GM18508 (cell line): Measurements from ENCODE around the gene P3H4.

Experiments used
- ATAC-seq: cut with Tn5 transposase; IDR thresholded peaks from one replicate; pipeline ENCODE4 v1.9.1; 2021; ENCODE audit warnings: moderate number of reproducible peaks; ENCODE audit not compliant: insufficient read depth, unreplicated experiment

The P3H4 gene

DNA sequence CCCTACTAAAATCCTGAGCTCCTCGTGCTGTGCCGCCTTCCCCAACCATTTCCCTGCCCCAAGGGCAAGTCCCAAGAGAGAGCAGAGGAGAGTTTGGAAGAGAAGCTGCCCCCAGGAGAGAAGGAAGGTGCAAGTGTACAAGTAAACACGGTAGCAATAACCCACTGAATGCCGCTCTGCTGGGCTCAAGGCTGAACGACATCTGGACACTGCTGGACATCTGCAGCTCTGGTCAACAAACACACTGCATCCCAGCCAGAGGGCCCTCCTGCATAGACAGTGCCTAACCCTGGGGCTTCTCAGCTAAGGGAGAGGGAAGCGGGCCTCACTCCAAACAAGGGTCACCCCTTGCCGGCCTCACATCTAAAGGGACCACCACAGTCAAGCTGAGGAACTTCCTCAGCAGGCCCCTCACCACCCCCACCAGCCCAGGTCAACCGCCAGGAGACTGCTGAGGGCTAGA, 38.0 kb downstream of the P3H4 start:
- no peak for ATAC-seq

- no peak for ATAC-seq
Measured at GRCh38 chr17:41773190-41773588, 38.6 kb downstream of the P3H4 start.

- ATAC-seq: no peak
Measured at GRCh38 chr17:41772586-41773189, 39.1 kb downstream of the P3H4 start.

- no peak for ATAC-seq
Measured at GRCh38 chr17:41772218-41772585, 39.5 kb downstream of the P3H4 start.

- no peak for ATAC-seq
Measured at GRCh38 chr17:41771389-41772206, 40.2 kb downstream of the P3H4 start.

- ATAC-seq: no peak
Measured at GRCh38 chr17:41769985-41770384, 41.8 kb downstream of the P3H4 start.

- no peak for ATAC-seq
Measured at GRCh38 chr17:41769346-41769862, 42.3 kb downstream of the P3H4 start.

- ATAC-seq: no peak
Measured at GRCh38 chr17:41768682-41769288, 43.0 kb downstream of the P3H4 start.

DNA sequence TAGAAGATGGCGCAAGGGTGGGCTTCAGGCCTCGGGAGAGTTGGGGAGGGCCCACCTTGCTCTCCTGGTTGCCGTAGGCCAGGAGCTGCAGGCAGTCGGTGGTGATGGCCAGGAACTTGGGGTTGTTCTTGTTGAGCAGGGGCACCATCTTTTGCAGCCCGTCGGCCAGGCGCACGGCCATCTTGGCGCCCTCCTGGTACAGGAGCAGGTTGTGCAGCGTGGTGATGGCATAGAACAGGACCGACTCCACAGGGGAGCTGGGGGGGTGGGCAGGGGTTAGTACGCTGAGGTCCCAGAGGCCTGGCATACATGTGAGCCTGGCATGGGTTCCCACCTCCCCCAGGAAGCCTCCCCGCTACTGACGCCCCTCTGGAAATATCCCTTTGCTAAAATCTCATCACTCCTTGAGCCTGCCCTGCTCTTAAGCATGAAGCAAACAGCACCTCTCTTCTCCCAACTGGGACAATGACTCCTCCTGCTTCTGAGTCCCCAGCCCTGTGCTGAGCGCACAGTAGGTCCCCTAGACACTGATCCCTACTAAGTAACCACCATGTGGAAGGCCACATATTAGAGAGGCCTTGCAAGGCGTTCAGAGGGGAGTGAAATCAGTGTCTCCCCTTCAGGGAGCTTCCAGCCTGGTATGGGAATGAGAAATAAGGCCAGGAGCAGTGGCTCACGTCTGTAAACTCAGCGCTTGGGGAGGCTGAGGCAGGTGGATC, 44.3 kb downstream of the P3H4 start:
- no peak for ATAC-seq

- no peak for ATAC-seq
Measured at GRCh38 chr17:41766135-41766534, 45.6 kb downstream of the P3H4 start.

DNA sequence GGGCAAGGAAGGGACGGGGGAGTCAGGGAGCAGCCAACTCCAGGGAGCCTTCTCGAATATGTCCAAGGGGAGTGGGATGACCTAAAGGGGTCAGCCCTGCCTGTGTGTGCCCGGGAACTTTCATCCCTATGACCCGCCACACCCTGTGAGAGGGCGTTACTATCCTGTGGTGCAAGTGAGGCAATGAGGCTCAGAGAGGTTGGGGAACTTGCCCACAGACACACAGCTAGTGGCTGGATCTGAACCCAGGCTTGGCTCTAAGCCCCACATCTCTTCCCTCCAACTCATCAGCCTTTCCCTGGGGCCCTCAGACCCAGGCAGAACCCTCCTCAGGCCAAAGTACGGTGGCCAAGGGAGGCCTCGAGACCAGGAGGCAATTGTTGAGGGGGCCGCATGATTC, 48.4 kb downstream of the P3H4 start:
- no peak for ATAC-seq

DNA sequence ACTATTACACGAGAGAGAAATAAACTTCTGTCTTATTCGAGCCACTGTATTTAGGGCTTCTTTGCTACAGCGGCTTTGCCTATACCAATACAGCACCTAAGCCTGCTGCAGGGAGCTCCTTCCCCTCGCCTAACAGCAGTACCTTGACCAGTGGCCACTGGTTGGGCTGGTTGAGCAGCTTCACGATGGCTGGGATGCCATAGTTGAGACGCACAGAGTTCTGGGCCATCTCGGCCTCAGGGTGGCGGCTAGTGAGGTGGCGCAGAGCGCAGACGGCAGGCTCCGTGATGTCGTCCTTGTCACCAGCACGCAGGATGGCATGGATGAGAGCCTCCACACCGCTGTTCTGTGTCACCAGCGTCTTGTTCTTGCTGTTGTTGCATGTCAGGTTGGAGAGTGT, 48.9 kb downstream of the P3H4 start:
- ATAC-seq: no peak

DNA sequence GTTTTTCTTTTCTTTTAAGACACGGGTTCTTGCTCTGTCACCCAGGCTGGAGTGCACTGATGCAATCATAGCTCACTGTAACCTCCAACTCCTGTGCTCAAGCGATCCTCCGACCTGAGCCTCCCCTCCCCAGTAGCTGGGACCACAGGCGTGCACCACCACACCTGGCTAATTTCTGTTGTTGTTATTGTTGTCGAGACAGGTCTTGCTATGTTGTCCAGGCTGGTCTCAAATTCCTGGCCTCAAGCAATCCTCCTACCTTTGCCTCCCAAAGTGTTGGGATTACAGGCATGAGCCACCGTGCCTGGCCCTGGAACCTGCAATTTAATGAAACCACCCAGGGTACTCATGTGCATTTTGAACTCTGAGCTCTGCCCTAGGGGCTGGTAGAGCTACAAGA, 49.4 kb downstream of the P3H4 start:
- no peak for ATAC-seq

GRCh38 chr17:41760878-41761277, 50.9 kb downstream of the P3H4 start:
- ATAC-seq: no peak

DNA sequence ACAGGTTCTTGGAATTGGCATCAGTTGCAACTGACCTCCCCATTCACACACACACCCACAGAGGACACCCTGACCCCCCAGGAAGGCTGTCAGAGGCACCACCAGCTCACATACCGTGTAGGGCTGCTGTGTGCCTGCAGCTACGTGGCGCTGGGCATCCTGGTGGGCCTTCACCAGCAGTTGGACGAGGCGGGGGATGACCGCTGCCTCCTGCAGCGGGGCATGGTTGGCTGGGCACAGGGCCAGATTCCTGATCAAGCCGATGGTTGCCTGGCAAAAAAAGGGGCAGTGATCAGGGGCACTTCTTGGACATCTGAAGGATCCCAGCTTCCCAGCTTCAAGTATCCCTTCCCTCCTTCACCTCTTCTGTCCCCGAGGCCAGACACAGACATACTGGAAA, 53.1 kb downstream of the P3H4 start:
- no peak for ATAC-seq

GRCh38 chr17:41754066-41754465, 57.7 kb downstream of the P3H4 start:
- ATAC-seq: no peak
